GM12891 (cell line): ENCODE data around the gene HGD.

Experiments
- DNase-seq: peaks from one replicate; pipeline ENCODE4 v3.0.0; 2011; ENCODE audit warnings: low spot score; ENCODE audit not compliant: insufficient read length
- FAIRE-seq: peaks from 2 replicates; lab custom pipeline; 2011; peaks lifted over from hg19 to GRCh38; lab: Jason Lieb, UNC
- PAX5 ChIP-seq: IDR thresholded peaks from 2 replicates; pipeline ENCODE4 v1.6.1; 2011; ENCODE audit warnings: low read length, moderate library complexity, mild to moderate bottlenecking; ENCODE audit not compliant: insufficient read depth, severe bottlenecking
- POLR2A ChIP-seq: IDR thresholded peaks from 2 replicates; pipeline ENCODE4 v1.6.1; 2011; ENCODE audit warnings: low read depth, low read length, control low read depth
- POLR2AphosphoS5 ChIP-seq: IDR thresholded peaks from 2 replicates; pipeline ENCODE4 v1.6.1; 2011; ENCODE audit warnings: low read depth, low read length, control low read depth
- POU2F2 ChIP-seq: IDR thresholded peaks from 2 replicates; pipeline ENCODE4 v1.6.1; 2011; ENCODE audit warnings: low read depth, mild to moderate bottlenecking, control low read depth, low read length, moderate library complexity
- SPI1 ChIP-seq: IDR thresholded peaks from 2 replicates; pipeline ENCODE4 v1.6.1; 2011; ENCODE audit warnings: low read depth, low read length, control low read depth
- TAF1 ChIP-seq: IDR thresholded peaks from 2 replicates; pipeline ENCODE4 v1.6.1; 2011; ENCODE audit warnings: low read depth, low read length, control low read depth

Gene HGD

GRCh38 chr3:120693439-120694171 lies 11.6 kb upstream of the HGD start:
- TF ChIP-seq TAF1 (no peak), PAX5 (no peak), SPI1 (no peak), POLR2AphosphoS5 (no peak), POU2F2 (no peak), POLR2A (no peak)
- no peak for FAIRE-seq
- no peak for DNase-seq

GRCh38 chr3:120689395-120689794 lies 7.4 kb upstream of the HGD start:
- FAIRE-seq: no peak
- no peak for DNase-seq

GRCh38 chr3:120688121-120688520 lies 6.1 kb upstream of the HGD start:
- peak; percentile 82 for FAIRE-seq
- 0 out of 2 replicates have a peak, but pooled peaks have one; percentile 5 for TF ChIP-seq SPI1
- no peak for TF ChIP-seq POU2F2
- TF ChIP-seq POLR2AphosphoS5: no peak
- DNase-seq: peak; percentile 17

More at GRCh38 chr3:120689395-120689794, 7.4 kb upstream of the HGD start:
- TF ChIP-seq PAX5 (no peak), SPI1 (no peak), POU2F2 (no peak), POLR2A (no peak)

GRCh38 chr3:120685411-120685810 lies 3.4 kb upstream of the HGD start:
- TF ChIP-seq POU2F2 (no peak), POLR2A (no peak)
- FAIRE-seq: no peak
- DNase-seq: no peak

GRCh38 chr3:120684896-120685295 lies 2.9 kb upstream of the HGD start:
- DNase-seq (no peak), FAIRE-seq (no peak)
- TF ChIP-seq SPI1: no peak
- no peak for TF ChIP-seq POLR2A
- TF ChIP-seq POU2F2: no peak
- no peak; the same call in 1 of the 2 replicates for TF ChIP-seq POLR2AphosphoS5
- TF ChIP-seq TAF1: no peak
- TF ChIP-seq PAX5: no peak

GRCh38 chr3:120683671-120684301 lies 1.7 kb upstream of the HGD start:
- DNase-seq (no peak), FAIRE-seq (no peak)
- TF ChIP-seq POU2F2 (no peak), SPI1 (no peak), POLR2AphosphoS5 (no peak), PAX5 (no peak), POLR2A (no peak), TAF1 (no peak)

- FAIRE-seq: no peak
- TF ChIP-seq POLR2A (0 out of 2 replicates have a peak, but pooled peaks have one; percentile 29), POU2F2 (no peak)
- DNase-seq: no peak
Observed at GRCh38 chr3:120683213-120683612, 1.2 kb upstream of the HGD start.

GRCh38 chr3:120681506-120682038 lies 467 bp downstream of the HGD start:
- no peak for TF ChIP-seq POLR2A
- no peak for TF ChIP-seq POLR2AphosphoS5
- no peak for TF ChIP-seq TAF1
- TF ChIP-seq PAX5: no peak
- no peak for TF ChIP-seq POU2F2
- no peak for TF ChIP-seq SPI1
- no peak for DNase-seq
- FAIRE-seq: no peak

GRCh38 chr3:120681018-120681417 lies 1.0 kb downstream of the HGD start:
- TF ChIP-seq SPI1: no peak
- no peak for DNase-seq
- FAIRE-seq: no peak

GRCh38 chr3:120680193-120680894 lies 1.7 kb downstream of the HGD start:
- FAIRE-seq (no peak), DNase-seq (no peak)
- TF ChIP-seq PAX5 (no peak), POU2F2 (no peak), SPI1 (no peak), POLR2A (no peak), POLR2AphosphoS5 (no peak), TAF1 (no peak)
